Inflammatory macrophage treated with lipopolysaccharide for 1 hour (primary cell): Measurements from ENCODE around the gene CCDC9B.

Experiments
- DNase-seq, 2 donors: peaks; one replicate each; pipeline ENCODE4 v3.0.0-alpha.2; 2020 to 2022

The CCDC9B gene

DNA sequence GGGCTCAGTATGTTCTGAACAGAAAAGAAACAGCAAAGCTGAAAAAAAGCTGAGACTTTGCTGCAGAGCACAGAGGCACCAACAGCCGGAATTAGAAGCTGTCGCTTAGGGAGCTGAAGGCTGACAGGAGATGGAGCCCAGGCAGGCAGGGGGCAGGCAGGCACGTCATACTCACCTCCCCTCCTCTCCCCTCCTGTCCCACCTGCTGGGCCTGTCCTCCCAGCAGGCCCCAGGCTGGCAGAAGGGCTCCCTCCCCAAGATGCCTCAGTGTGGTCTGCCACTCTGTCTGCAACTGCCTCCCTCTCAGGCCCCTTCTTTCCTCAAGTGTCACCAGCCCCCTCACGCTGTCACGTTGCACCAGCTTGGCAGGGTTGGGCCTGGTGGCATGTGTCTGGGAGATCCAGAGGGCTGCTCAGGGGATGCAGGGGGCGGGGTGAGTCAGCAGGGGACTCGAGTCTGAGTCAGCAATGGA, 54.6 kb downstream of the CCDC9B start:
- DNase-seq, result peak; percentile 68 to 87

GRCh38 chr15:40285554-40286011, 55.2 kb downstream of the CCDC9B start:
- DNase-seq, result no peak

GRCh38 chr15:40285151-40285550, 55.6 kb downstream of the CCDC9B start:
- no peak for DNase-seq

- DNase-seq, result no peak
Observed at GRCh38 chr15:40283615-40284300, 57.0 kb downstream of the CCDC9B start.

GRCh38 chr15:40282869-40283614, 57.7 kb downstream of the CCDC9B start, which contains the start of gene ANKRD63:
TSS of gene ANKRD63 (minus strand) at chr15:40283064. CDS start at chr15:40282586, 478 bp downstream.
- DNase-seq, result no peak

DNA sequence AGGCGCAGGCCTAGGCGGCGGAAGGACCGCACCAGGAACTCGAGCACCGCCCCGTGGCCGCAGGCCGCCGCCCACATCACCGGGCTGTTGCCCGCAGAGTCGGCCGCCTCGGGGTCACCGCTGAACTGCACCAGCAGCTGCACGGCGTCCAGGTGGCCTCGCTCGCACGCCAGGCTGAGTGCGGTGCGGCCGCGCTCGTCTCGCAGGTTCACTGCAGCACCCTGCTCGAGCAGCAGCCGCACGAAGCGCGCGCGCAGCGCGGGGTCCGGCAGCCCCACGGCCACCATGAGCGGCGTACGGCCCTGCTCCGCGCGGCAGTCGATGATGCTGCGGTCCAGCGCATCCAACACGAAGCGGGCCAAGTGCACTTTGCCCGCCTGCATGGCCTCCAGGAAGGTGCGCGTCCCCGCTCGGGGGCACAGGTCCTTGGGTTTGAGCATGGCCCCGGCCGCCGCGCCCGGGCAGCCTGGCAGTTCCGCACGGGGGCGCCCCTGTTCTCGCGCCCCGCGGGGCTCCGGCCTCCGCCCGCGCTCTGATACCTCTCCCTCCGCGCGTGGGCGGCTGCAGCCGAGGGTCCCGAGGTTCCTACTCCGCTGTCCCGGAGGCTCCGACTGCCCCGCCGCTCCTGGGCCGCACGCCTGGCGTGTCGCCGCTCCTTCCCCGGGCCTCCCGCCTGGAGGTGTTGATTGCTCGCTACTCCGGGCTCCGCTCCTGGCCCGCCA, 58.4 kb downstream of the CCDC9B start:
- no peak for DNase-seq

- DNase-seq, result no peak
Observed at GRCh38 chr15:40281801-40282146, 59.0 kb downstream of the CCDC9B start.
